ENCODE measurements around the gene TMEM108. TPM values are rescaled to one million over a fixed set of nuclear protein-coding genes. Genes with fewer than 3 reads are reported as not detected.

Gene TMEM108
- total RNA-seq, 1 experiment from 2014 or later: 0.69 TPM

GRCh38 chr3:133414021-133414392 is 375.8 kb downstream of the TMEM108 start:
- no peak for DNase-seq (ENCODE audit: low read depth)

GRCh38 chr3:133418361-133418760 is 380.2 kb downstream of the TMEM108 start:
- no peak for DNase-seq (ENCODE audit: low read depth)

GRCh38 chr3:133419151-133419909 is 381.1 kb downstream of the TMEM108 start:
- no peak for DNase-seq (ENCODE audit: low read depth)

GRCh38 chr3:133424937-133425869 is 387.0 kb downstream of the TMEM108 start:
- no peak for DNase-seq (ENCODE audit: low read depth)

- DNase-seq (ENCODE audit: low read depth): no peak
Observed at GRCh38 chr3:133425898-133426297, 387.7 kb downstream of the TMEM108 start.

- peak; percentile 36 for DNase-seq (ENCODE audit: low read depth)
Observed at GRCh38 chr3:133426721-133427120, 388.5 kb downstream of the TMEM108 start.

- no peak for DNase-seq (ENCODE audit: low read depth)
Observed at GRCh38 chr3:133428552-133428951, 390.4 kb downstream of the TMEM108 start.

GRCh38 chr3:133429063-133429462 is 390.9 kb downstream of the TMEM108 start:
- DNase-seq (ENCODE audit: low read depth): no peak

- no peak for DNase-seq (ENCODE audit: low read depth)
Observed at GRCh38 chr3:133439563-133439962, 401.4 kb downstream of the TMEM108 start.

- DNase-seq (ENCODE audit: low read depth): no peak
Observed at GRCh38 chr3:133440652-133441051, 402.5 kb downstream of the TMEM108 start.

GRCh38 chr3:133441867-133442270 is 403.7 kb downstream of the TMEM108 start:
- DNase-seq (ENCODE audit: low read depth): no peak

GRCh38 chr3:133442518-133442917 is 404.3 kb downstream of the TMEM108 start:
- DNase-seq (ENCODE audit: low read depth): no peak

GRCh38 chr3:133443649-133444422 is 405.6 kb downstream of the TMEM108 start:
- peak; percentile 65 for DNase-seq (ENCODE audit: low read depth)

GRCh38 chr3:133444423-133444774 is 406.2 kb downstream of the TMEM108 start:
- DNase-seq (ENCODE audit: low read depth): no peak

GRCh38 chr3:133445108-133445507 is 406.9 kb downstream of the TMEM108 start:
- no peak for DNase-seq (ENCODE audit: low read depth)
